Mesothelial cell of epicardium (in vitro differentiated cells): Measurements from ENCODE around the gene TXN2. TPM values are rescaled to one million over a fixed set of nuclear protein-coding genes. Genes with fewer than 3 reads are reported as not detected.

ENCODE experiments used
- DNase-seq, 2 experiments: peaks; one replicate each; pipeline ENCODE4 v3.0.0; 2021; ENCODE audit warnings: low spot score in 2 of 2; ENCODE audit not compliant: unreplicated experiment in 2 of 2
- H3K27ac Mint-ChIP-seq: 2 replicates; pipeline ENCODE4 v1.8.0; 2021; ENCODE audit warnings: mixed read lengths
- H3K27me3 Mint-ChIP-seq: 2 replicates; pipeline ENCODE4 v1.8.0; 2021; ENCODE audit warnings: low read depth, mixed read lengths
- H3K36me3 Mint-ChIP-seq: 2 replicates; pipeline ENCODE4 v1.8.0; 2021; ENCODE audit warnings: mixed read lengths
- H3K4me1 Mint-ChIP-seq: 2 replicates; pipeline ENCODE4 v1.8.0; 2021; ENCODE audit warnings: mixed read lengths
- H3K4me3 Mint-ChIP-seq: 2 replicates; pipeline ENCODE4 v1.8.0; 2021; ENCODE audit warnings: mild to moderate bottlenecking, moderate library complexity, mixed read lengths
- H3K9me3 Mint-ChIP-seq: 2 replicates; pipeline ENCODE4 v1.8.0; 2021; ENCODE audit warnings: mixed read lengths
- total RNA-seq: library from RNA; stranded (reverse); gene quantifications from 3 replicates; pipeline ENCODE4 v1.2.1, GENCODE V29; 2021
- TF ChIP-seq, protein P1 (sequence below): fragments of 200-600 bp; sonication (generic); IDR thresholded peaks from one replicate; pipeline ENCODE4 v1.5.0; 2021; ENCODE audit warnings: antibody characterized with exemption; ENCODE audit not compliant: unreplicated experiment

TXN2 gene
- total RNA-seq, 1 donor from 2014 or later: 59.1 TPM

GRCh38 chr22:36514766-36515165 lies 33.3 kb upstream of the TXN2 start:
- TF ChIP-seq, protein P1, sequence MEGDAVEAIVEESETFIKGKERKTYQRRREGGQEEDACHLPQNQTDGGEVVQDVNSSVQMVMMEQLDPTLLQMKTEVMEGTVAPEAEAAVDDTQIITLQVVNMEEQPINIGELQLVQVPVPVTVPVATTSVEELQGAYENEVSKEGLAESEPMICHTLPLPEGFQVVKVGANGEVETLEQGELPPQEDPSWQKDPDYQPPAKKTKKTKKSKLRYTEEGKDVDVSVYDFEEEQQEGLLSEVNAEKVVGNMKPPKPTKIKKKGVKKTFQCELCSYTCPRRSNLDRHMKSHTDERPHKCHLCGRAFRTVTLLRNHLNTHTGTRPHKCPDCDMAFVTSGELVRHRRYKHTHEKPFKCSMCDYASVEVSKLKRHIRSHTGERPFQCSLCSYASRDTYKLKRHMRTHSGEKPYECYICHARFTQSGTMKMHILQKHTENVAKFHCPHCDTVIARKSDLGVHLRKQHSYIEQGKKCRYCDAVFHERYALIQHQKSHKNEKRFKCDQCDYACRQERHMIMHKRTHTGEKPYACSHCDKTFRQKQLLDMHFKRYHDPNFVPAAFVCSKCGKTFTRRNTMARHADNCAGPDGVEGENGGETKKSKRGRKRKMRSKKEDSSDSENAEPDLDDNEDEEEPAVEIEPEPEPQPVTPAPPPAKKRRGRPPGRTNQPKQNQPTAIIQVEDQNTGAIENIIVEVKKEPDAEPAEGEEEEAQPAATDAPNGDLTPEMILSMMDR: no peak
- Mint-ChIP-seq H3K4me1 (no peaks in the 10 kb centered on the region), H3K4me3 (no peak overlapping the region), H3K27ac (no peak overlapping the region), H3K27me3 (no peaks in the 10 kb centered on the region), H3K36me3 (peaks cover 66% of the 10 kb centered on the region), H3K9me3 (no peaks in the 10 kb centered on the region)
- DNase-seq: no peak

GRCh38 chr22:36512991-36513390 lies 31.6 kb upstream of the TXN2 start:
- Mint-ChIP-seq H3K9me3 (no peaks in the 10 kb centered on the region), H3K36me3 (peaks cover 56% of the 10 kb centered on the region), H3K4me3 (no peak overlapping the region), H3K27me3 (no peaks in the 10 kb centered on the region), H3K4me1 (no peaks in the 10 kb centered on the region), H3K27ac (no peak overlapping the region)
- DNase-seq: no peak
- TF ChIP-seq, protein P1: no peak

DNA sequence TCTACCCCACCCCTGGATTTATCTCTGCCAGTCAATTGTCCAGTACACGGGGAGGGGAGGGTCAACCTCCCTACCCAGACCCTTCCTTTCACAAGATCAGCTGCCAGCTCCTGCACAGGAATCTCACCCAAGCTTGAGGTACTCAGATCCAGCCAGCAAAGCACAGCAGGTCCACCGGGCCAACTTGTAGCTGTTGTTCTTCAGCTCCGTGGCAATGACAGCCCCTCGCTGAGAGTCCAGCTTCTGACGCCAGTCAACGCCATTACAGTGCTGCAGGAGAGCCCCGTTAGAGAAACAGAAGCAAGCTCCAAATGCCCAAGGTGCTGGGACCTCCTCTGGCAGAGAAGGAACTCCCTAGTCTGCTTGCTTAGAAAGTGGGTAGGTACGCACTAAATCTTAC lies 30.9 kb upstream of the TXN2 start:
- TF ChIP-seq, protein P1: no peak
- Mint-ChIP-seq H3K4me1 (peaks cover 4% of the 10 kb centered on the region), H3K36me3 (peaks cover 54% of the 10 kb centered on the region), H3K4me3 (no peak overlapping the region), H3K27ac (no peak overlapping the region), H3K9me3 (no peaks in the 10 kb centered on the region), H3K27me3 (no peaks in the 10 kb centered on the region)
- no peak for DNase-seq

DNA sequence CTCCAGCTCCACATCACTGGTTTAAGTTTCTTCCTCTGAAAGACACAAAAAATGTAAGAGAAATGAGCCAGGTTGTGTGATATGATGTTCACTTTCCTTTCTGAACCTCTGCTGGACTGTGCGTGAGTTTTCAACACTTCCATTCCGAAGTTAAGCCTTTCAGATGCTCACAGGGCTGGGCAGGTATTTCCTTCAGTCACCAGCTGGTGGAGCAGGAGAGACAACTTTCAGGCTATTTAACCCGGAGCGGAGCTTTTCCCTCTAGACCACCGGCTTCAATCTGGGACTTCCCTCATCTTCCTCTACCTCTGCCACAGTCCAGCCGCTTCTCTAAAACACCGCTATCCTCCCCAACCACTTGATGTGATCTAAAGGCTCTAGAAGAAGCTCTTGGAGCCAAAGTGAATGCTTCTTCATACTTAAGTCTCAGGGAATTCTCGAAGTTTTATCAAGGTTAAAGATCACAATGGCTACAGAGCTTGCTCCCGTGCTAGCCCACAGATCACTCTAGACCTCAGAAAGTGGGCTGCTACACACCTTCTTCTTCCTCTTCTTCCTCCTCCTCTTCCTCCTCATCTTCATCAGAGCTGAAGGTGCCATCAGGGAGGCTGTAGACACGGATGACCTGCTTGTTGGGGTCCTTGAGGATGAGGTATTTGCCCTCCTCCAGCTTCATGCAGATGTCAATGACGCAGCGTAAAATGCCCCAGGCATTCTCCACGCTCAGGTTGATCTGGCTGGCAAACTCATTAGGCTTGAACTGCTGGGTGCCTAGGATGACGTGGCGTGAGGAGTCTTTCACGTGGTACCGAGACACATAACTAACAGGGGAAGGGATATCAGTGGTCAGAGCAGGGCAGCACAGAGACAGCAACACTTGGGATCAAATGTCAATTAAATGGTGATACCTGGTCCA lies 29.8 kb upstream of the TXN2 start:
- no peaks in the 10 kb centered on the region for H3K9me3 Mint-ChIP-seq
- peak overlapping the region; percentile 68 for H3K27ac Mint-ChIP-seq

GRCh38 chr22:36510384-36510783 lies 28.9 kb upstream of the TXN2 start:
- Mint-ChIP-seq H3K27ac (no peak overlapping the region), H3K4me3 (no peak overlapping the region), H3K9me3 (no peaks in the 10 kb centered on the region), H3K36me3 (peaks cover 36% of the 10 kb centered on the region), H3K4me1 (peaks cover 11% of the 10 kb centered on the region), H3K27me3 (no peaks in the 10 kb centered on the region)
- TF ChIP-seq, protein P1: no peak
- DNase-seq: no peak

More for the DNA sequence above, 29.8 kb upstream of the TXN2 start:
- TF ChIP-seq, protein P1: peak; percentile 43
- Mint-ChIP-seq H3K36me3 (peaks cover 43% of the 10 kb centered on the region), H3K4me3 (no peak overlapping the region), H3K4me1 (peaks cover 6% of the 10 kb centered on the region), H3K27me3 (no peaks in the 10 kb centered on the region)
- DNase-seq: peak in 1 of 2 experiments; percentile 61
